Suprapubic skin (tissue), 4 donors: ENCODE results near the gene KRT6A.

Experiments
- CTCF ChIP-seq, 2 donors: fragments of 200-600 bp in 1 of 2; fragments of 450-650 bp in 1 of 2; sonication (generic) in 1 of 2; IDR thresholded peaks; one replicate each; pipeline ENCODE4 v1.5.1; 2016 to 2019; ENCODE audit warnings: antibody characterized with exemption in 2 of 2, mild to moderate bottlenecking in 1 of 2, moderate library complexity in 1 of 2
- EP300 ChIP-seq: sonication (generic); formaldehyde crosslinking; IDR thresholded peaks from one replicate; pipeline ENCODE4 v1.6.1; 2017; ENCODE audit warnings: antibody characterized with exemption
- POLR2A ChIP-seq, 2 donors: fragments of 450-650 bp; IDR thresholded peaks; one replicate each; pipeline ENCODE4 v1.6.1; 2017; ENCODE audit warnings: antibody characterized with exemption in 2 of 2, mild to moderate bottlenecking in 2 of 2, moderate library complexity in 2 of 2
- POLR2AphosphoS5 ChIP-seq, 3 donors: sonication (generic); formaldehyde crosslinking; IDR thresholded peaks; one replicate each; pipeline ENCODE4 v1.6.1; 2017; ENCODE audit warnings: antibody characterized with exemption in 3 of 3

GRCh38 chr12:52499806-52500560 lies 6.9 kb upstream of the KRT6A start:
- TF ChIP-seq CTCF (IDR thresholded peaks at IDR 0.05) (no peak), POLR2A (IDR thresholded peaks at IDR 0.05) (no peak), POLR2AphosphoS5 (IDR thresholded peaks at IDR 0.05) (no peak), EP300 (no peak)
